Right ventricle myocardium superior (tissue), 1 donor: Measurements from ENCODE around the gene CHRNA5. TPM values are rescaled to one million over a fixed set of nuclear protein-coding genes. Genes with fewer than 3 reads are reported as not detected.

Source experiments
- ATAC-seq: fragments of 200-7000 bp; cut with Tn5 transposase; one replicate; pipeline ENCODE4 v1.9.1; 2020; ENCODE audit warnings: mild to moderate bottlenecking; ENCODE audit not compliant: poor library complexity
- DNase-seq: peaks from one replicate; pipeline ENCODE4 v3.0.0-alpha.2; 2020
- intact Hi-C: fragments of 100-400 bp; cut with DNase I; formaldehyde crosslinking; loops from one replicate; pipeline ENCODE4 v1.11.2; 2022
- total RNA-seq: library from RNA; stranded (reverse); fragmentation: NEBNext Ultra II Directional; extraction: Animal tissue kit (Norgen Biotek cat#: 25700); gene quantifications from one replicate; pipeline ENCODE4 v1.2.1, GENCODE V29; 2021
- donor health status: DM: no; HTN: yes; CAD: no; lungs with severe emphysema.

The CHRNA5 gene
- total RNA-seq, 1 donor from 2014 or later = 4.2 TPM

GRCh38 chr15:78617516-78617915 is 52.2 kb downstream of the CHRNA5 start:
- intact Hi-C loops = no loop called here
- ATAC-seq = no peak
- no peak for DNase-seq

GRCh38 chr15:78618064-78618463 is 52.7 kb downstream of the CHRNA5 start:
- no peak for DNase-seq
- intact Hi-C loops = no loop called here
- ATAC-seq = no peak

DNA sequence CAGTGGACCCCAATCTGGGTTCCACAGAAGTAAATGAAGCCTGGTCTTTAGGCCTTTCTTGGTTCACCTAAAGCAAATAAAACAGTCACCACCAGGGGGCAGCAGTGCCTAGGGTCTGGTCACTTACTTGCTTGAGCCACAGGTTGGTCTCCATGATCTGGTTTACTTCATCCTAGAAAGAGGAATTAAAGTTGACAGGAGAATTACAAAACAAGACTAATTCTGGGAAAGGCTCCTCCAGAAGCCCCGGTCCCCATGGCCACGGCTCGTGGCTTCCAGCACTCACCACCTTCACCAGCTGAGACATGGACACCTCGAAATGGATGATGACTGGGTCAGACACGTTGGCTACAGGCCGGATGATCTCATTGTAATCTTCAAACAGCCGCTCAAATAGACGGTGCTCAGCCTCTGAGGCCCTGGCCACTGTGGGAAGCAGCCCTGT is 53.2 kb downstream of the CHRNA5 start:
- intact Hi-C loops = no loop called here
- DNase-seq (peak; percentile 84), ATAC-seq (peak; percentile 87)

GRCh38 chr15:78619022-78619950 is 54.0 kb downstream of the CHRNA5 start:
- ATAC-seq = no peak
- intact Hi-C loops = no loop called here

GRCh38 chr15:78620021-78620526 is 54.8 kb downstream of the CHRNA5 start:
- DNase-seq (no peak), ATAC-seq (peak; percentile 6)
- intact Hi-C loops = loop anchor here (5.0 kb wide), 1 partner anchor 87 kb away; no protein-coding TSS in a partner anchor

More at GRCh38 chr15:78619022-78619950, 54.0 kb downstream of the CHRNA5 start:
- DNase-seq = no peak

GRCh38 chr15:78620527-78621421 is 55.5 kb downstream of the CHRNA5 start, which contains the start of gene CHRNA3:
TSS of gene CHRNA3 (minus strand) at chr15:78620996. CDS start at chr15:78620794, 202 bp downstream.
- ATAC-seq = no peak
- no peak for DNase-seq
- intact Hi-C loops = loop anchor here (5.0 kb wide), 1 partner anchor 87 kb away; no protein-coding TSS in a partner anchor

- no peak for DNase-seq
- no peak for ATAC-seq
- intact Hi-C loops = loop anchor here (5.0 kb wide), 1 partner anchor 85 kb away; no protein-coding TSS in a partner anchor
These were observed 56.6 kb downstream of the CHRNA5 start for GRCh38 chr15:78621810-78622402.

GRCh38 chr15:78623786-78624497 is 58.6 kb downstream of the CHRNA5 start:
- DNase-seq (no peak), ATAC-seq (no peak)
- intact Hi-C loops = loop anchor here (5.0 kb wide), 1 partner anchor 83 kb away; no protein-coding TSS in a partner anchor

GRCh38 chr15:78624651-78625590 is 59.6 kb downstream of the CHRNA5 start:
- ATAC-seq (no peak), DNase-seq (no peak)
- intact Hi-C loops = loop anchor here (5.0 kb wide), 1 partner anchor 82 kb away; no protein-coding TSS in a partner anchor

- DNase-seq (no peak), ATAC-seq (no peak)
- intact Hi-C loops = no loop called here
These were observed 60.4 kb downstream of the CHRNA5 start for GRCh38 chr15:78625606-78626280.

DNA sequence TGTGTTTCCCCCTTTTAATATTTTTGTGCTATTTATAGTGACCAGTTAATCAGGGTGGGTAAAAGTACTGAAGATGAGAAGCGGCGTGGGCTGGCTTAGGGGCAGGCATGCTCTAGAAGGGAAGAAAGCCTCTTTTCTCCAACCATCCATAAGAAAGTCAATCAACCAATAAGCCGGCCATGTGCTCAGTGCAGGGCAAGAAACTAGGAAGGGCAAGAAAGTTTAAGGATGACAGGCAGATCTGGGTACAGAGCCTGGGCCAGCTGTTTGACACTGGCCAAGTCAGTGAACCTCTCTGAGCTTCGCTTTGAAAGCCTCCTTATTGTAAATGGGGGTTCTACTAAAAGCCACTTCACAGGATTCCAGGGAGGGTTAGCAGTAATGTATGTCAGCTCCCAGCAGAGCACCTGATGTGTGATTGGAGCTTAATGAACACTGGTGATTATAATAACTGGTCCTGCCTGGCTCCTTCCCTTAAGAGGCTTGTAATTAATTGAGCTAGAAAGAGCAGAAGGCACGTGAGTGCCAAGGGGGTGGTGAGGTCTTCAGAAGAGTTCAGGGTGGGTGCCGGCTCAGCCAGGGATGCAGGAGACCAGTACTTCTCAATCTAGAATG is 61.2 kb downstream of the CHRNA5 start:
- ATAC-seq (no peak), DNase-seq (no peak)
- intact Hi-C loops = no loop called here

GRCh38 chr15:78627348-78627747 is 62.0 kb downstream of the CHRNA5 start:
- no peak for DNase-seq
- intact Hi-C loops = no loop called here
- ATAC-seq = no peak

- no peak for ATAC-seq
- intact Hi-C loops = no loop called here
These were observed 62.9 kb downstream of the CHRNA5 start for GRCh38 chr15:78628227-78628626.

GRCh38 chr15:78629031-78629715 is 63.9 kb downstream of the CHRNA5 start:
- intact Hi-C loops = no loop called here
- DNase-seq (no peak), ATAC-seq (no peak)

More at GRCh38 chr15:78628227-78628626, 62.9 kb downstream of the CHRNA5 start:
- DNase-seq = no peak

DNA sequence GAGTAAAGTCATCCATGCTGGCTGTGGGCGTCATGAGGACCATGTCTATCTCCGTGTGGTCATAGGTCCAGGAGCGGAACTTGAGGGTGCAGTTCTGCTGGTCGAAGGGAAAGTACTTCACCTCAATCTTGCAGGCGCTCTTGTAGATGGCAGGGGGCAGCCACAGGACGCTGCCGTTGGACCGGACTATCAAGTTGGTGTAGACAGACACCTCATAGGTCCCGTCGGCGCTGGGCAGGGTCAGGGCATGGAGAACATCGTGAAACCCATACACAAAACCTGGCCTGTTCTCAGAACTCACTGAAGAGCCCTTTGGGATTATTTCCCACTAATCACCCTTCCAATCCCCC is 64.4 kb downstream of the CHRNA5 start:
- no peak for ATAC-seq
- intact Hi-C loops = no loop called here
- DNase-seq = no peak
